PC-9 (cell line): ENCODE measurements around the gene USH1C.

Experiments
- CTCF ChIP-seq: fragments of 200-600 bp; sonication (generic); conservative IDR thresholded peaks from 2 replicates; pipeline ENCODE4 v1.6.1; 2017; ENCODE audit warnings: mixed run types, antibody characterized with exemption, mild to moderate bottlenecking, moderate library complexity
- EZH2 ChIP-seq: fragments of 200-600 bp; sonication (generic); IDR thresholded peaks from 2 replicates; pipeline ENCODE4 v1.8.0; 2017; ENCODE audit warnings: antibody characterized with exemption, low read depth

- TF ChIP-seq CTCF (no peak), EZH2 (no peak)
Observed at GRCh38 chr11:17547932-17548331, 3.7 kb upstream of the USH1C start.
